ENCODE data around the gene MMP21.

Gene MMP21, protein sequence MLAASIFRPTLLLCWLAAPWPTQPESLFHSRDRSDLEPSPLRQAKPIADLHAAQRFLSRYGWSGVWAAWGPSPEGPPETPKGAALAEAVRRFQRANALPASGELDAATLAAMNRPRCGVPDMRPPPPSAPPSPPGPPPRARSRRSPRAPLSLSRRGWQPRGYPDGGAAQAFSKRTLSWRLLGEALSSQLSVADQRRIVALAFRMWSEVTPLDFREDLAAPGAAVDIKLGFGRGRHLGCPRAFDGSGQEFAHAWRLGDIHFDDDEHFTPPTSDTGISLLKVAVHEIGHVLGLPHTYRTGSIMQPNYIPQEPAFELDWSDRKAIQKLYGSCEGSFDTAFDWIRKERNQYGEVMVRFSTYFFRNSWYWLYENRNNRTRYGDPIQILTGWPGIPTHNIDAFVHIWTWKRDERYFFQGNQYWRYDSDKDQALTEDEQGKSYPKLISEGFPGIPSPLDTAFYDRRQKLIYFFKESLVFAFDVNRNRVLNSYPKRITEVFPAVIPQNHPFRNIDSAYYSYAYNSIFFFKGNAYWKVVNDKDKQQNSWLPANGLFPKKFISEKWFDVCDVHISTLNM

DNA sequence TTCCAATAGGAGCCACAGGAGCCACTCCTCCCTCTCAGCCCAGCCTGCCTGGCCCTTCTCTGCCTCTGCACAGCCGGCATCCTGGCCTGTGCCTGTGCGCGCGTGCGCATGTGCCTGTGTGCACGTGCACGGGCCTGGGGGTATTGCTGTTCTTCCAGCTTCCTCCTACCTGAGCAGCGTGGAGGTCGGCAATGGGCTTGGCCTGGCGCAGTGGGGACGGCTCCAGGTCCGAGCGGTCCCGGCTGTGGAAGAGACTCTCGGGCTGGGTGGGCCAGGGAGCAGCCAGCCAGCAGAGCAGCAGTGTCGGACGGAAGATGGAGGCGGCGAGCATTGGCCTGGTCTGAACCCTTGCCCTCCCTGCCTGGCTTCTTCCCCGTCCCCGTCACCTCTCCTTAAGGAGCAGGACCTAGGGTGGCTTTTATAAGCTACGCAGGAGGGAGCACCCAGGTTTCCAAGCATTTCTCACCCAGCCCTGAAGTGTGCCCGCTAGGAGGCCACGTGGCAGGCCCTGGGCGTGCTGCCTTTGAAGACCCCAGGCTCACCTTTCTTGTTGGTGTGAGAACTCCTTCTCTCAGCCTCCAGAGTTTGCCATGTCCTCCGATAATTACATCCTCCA is at the start of gene MMP21:
Gene MMP21 (minus strand): TSS at position 331 of the 616 bp plus-strand sequence. CDS start 0 bp downstream, at position 331.
- DNase-seq (ENCODE audit: low spot score): no peak

DNA sequence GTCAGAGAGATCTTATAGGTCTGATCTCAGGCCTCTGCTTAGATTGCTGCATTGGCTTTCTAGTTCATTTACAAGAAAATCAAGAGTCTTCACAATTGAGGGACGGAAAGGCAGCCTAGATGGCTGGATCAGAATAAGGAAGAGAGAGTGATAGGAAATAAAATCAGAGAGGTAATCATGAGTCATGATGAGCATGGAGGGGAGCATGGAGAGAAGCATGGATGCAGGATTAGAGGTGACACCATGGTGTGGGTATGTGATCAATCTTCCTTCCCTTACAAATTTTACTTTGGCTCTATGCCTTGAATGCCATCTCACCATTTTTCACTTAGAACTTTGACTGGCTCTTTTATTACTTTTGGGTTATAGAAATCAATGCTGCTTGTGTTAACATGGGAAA is 49.1 kb upstream of the MMP21 start:
- DNase-seq (ENCODE audit: low spot score): no peak

DNA sequence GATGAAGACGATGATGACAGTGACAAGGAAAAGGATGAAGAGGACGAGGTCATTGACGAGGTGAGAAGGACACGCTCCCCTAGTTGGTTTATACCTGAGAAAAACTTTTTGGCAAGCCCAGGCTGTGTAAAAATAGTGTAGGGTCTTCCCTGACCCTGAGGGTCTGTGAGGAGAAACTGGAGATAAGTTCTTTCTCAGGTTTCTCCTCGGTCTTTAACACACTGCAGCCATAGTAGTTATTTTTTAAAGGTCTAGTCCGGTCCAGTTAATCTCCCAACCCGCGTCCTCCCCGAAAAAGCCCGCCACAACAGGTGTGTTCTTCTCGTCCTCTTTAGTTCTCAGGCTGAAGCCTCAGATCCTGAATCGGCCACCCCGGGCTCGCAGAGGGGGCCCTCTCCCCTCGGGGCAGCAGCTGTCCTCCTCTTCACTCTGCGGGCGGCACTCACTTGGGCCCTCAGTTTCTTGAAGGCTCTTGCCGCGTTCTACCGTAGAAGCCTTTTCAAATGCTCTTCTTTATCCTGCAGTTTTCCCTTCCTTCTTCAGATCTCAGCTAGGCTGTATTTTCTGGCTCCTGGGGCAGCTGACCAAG is 48.1 kb upstream of the MMP21 start:
- DNase-seq (ENCODE audit: low spot score): no peak

DNA sequence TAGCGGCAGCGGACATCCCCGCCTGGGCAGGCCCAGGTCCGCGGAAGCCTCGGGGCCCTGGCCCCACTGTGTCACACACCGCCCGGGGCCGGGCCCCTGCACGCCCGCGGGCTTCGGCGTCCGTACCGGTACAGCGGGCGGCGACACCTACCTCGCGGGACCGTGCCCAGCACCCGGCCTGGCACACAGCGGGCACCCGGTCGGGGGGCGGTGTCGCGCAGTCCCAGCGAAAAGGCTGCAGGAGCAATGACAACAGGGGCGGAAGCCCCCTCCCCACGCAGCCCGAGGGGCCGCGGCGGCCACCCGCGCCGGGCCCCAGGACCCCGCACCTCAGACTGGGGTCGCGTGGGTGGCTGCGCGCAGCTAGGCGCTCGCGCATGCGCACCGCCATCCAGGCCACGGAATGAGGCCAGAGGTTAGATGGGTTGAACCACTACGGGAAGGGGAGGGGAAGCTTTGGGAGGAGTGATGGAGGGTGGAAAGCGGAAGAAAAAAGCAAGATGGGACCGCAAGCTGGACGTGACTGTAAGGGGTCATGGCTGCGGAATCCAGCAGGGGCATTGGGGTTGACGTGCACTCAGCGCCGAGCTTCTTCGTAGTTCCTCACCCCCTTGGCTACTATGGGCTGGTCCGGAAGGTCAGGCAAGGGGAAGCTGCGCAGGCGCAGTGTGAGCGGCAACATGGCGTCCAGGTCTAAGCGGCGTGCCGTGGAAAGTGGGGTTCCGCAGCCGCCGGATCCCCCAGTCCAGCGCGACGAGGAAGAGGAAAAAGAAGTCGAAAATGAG is 47.4 kb upstream of the MMP21 start, which contains the start of the genes BCCIP and UROS:
Gene BCCIP (plus strand): TSS at position 669 of the 785 bp plus-strand sequence. CDS start 12 bp downstream, at position 681.
Gene UROS (minus strand): TSS at position 381 of the 785 bp plus-strand sequence. CDS start 6,759 bp downstream, outside the sequence.
- peak; percentile 98 for DNase-seq (ENCODE audit: low spot score)

DNA sequence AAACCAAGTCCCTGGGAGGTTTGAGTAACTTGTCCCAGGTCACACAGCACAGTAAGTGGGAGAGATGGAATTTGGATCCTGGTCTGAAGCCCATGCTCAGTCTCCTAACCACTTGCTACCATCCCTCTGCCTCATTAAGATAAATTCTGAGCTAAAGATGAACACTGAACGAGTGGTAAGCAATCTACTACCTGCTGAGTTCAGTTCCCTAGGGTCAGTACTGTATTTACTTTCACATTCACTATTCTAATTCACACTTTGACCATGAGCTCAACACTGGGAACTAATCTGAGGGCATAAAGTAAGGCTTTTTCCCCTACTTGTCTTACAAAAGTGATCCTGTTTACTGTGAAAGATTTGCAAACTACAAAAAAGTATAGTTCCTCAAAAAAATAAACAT is 45.1 kb upstream of the MMP21 start:
- no peak for DNase-seq (ENCODE audit: low spot score)

DNA sequence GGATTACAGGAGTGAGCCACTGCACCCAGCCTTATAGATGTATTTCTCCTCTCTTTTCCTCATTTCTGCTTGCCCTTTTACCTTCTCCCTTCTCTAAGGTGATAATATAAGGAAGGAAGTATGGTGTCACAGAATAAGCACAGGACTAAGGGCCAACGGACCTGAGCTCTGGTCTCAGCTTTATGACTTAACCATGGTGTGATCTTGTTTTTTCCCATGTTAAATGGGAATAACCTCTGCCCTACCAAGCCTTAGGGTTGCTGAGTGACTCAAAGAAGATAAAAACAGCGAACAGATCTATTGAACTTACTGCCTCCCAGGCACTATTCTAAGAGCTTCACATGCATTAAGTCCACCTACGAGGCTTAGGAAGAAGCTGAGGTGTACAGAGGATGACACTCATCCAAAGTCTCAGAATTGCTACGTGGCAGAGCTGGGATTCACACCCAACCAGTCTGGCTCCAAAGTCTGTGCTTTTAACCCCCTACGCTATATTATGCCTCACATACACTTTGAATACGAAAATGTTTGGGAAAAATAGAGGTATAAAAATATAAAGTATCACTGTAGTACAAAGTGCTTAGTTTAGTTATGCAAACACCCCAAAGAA is 41.8 kb upstream of the MMP21 start:
- no peak for DNase-seq (ENCODE audit: low spot score)

DNA sequence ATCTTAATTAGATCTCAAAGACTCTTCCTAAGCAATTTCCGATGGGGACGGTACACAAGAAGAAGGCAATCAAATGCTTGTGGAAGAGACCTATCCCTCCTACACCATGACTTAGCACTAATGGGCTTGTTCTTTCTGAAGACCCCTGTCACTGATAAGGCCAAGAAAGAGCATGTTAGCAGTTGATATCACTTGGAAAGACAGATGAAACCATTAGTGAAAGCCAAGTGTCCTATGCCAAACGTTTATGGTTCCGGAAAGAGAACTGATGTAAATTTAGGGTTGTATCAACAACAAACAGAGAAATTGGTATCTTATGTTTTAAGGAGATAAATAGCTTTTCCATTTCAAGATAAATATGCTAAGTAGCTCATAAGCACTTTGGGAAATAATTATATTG is 40.9 kb upstream of the MMP21 start:
- DNase-seq (ENCODE audit: low spot score): no peak

DNA sequence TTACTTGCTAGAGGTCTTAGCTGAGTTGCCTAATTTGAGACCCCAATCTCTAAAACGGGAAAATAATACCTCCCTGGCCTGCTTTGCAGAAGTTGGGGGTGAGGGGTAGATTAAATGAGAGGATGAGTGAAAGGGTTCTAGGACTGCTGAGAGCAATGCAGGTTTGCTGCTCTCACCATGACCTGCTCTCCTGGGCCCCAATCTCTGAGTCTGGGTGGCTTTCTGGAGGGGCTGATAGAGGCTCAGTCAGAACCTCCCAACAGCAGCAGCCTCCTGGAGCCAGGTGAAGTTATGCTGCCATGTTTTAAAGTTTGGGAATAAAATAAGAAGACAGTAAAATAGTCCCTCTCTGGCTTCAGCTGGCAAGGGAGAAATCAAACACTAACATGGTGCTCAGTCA is 40.1 kb upstream of the MMP21 start:
- no peak for DNase-seq (ENCODE audit: low spot score)

DNA sequence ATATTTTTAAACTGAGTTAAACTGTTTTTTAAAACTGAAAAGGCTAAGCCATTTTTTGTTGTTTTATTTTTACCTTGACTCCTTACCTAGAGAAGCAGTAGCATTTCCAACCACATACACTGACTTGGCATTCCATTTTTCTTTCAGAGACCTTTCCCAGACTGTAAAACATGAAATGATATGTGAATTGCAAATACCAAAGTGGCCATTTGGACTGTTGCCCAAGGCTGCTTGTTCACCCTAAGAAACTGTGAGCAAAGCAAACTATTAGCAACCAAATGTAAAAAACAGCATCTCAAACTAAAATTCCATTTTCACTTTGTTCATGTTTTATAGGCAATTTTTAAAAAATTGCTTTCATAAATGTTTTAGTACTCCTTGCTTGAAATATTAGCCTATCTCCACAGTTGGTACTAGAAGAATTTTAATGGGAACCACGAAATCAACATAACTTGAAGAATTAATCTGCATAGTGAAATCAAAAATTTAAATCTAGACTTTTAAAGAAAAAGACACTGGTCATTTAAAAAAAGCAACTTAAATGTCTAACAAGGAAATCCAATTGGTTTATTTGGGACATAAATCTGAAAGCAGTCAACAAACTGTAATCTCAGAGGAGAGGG is 36.6 kb upstream of the MMP21 start:
- DNase-seq (ENCODE audit: low spot score): no peak

DNA sequence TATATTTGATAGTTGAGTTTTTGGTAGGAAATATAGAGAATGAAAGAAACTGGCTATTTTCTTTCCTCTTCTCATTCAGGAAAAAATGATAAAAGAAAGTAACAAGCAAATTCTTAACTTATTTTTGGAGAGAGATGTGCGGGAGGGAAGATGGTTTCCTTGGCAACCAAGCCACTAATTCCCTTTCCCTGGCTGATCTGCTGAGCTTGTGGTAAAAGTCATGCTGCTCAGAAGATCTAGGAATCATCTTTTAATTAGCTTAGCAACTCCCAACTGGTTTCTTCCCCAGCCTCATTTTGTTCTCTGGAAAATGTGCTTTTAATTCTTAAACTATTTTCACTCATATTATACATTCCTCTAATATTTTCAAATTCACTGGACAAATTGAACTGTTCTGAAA is 35.6 kb upstream of the MMP21 start:
- no peak for DNase-seq (ENCODE audit: low spot score)

DNA sequence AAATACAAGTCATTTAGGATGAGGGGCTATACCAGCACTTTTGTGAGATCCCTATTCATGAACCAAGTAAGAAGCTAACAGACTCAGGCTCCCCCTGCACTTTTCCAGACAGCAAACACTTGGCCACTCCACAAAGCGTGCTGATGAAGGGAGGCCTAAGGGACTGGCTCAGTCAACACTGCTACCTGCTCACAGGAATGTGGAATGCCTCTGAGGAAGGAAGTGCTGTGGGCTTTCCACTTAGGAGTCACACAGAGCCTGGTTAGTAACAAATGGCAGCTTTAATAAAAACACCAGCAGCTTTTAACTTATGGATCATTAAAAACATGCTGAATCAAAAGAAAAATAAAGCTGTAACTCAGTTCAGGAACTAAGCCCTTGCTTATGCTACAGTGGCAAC is 32.4 kb upstream of the MMP21 start:
- no peak for DNase-seq (ENCODE audit: low spot score)

DNA sequence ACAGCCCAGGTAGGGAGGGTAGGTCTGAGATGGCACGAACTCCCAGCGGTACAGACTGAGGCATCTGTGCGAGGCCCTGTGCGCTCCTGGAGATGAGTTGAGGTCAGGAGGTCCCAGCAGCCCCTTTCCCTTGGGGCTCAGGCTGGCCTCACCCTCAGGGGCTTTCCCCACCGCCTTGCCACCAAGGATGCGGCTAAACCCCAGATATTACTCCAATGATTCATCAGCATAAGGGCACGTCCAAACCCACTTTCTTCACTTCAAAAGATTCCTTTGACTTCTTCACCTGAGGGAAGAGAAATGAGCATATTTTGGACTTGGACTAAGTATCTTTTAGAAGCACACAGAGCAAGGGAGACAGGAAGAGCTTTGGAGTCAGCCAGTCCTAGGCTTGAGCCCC is 27.1 kb upstream of the MMP21 start:
- no peak for DNase-seq (ENCODE audit: low spot score)

DNA sequence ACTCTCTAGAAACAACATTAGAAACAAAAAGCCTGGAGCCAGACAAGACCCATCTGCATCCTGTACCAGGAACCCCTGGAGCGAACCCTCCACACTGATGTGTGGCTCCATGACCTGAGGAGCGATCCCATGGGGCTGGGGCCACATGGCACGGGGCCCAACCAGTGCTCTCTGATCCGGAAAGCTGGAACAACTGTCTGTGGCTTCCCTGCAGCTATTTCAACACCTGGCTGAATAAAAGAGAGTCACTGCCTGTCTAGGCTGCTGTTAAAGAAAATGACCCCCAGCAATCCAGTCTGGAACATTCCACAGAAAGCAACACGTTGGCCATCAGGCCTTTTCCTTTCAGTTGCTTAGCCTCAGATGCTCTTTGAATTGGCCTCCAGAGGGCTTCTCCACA is 26.5 kb upstream of the MMP21 start:
- DNase-seq (ENCODE audit: low spot score): no peak

DNA sequence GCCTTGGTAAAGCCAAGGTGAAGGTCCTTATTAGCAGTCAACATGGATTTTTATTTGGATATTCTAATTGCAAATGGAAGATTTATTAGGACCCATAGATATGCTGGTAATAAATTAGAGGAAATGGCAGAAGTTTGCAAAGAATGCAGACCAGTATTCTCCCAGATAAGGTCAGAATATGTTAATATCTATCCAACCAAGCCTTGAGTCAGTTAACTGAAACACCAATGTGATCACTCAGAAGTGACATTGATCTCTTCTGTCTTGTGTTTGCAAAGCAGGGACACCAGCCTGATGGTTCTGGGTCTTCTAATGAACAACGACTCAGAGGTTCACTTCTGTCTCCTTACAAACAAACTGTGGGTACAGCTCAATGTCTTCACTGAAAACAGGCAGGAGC is 26.0 kb upstream of the MMP21 start:
- DNase-seq (ENCODE audit: low spot score): no peak

DNA sequence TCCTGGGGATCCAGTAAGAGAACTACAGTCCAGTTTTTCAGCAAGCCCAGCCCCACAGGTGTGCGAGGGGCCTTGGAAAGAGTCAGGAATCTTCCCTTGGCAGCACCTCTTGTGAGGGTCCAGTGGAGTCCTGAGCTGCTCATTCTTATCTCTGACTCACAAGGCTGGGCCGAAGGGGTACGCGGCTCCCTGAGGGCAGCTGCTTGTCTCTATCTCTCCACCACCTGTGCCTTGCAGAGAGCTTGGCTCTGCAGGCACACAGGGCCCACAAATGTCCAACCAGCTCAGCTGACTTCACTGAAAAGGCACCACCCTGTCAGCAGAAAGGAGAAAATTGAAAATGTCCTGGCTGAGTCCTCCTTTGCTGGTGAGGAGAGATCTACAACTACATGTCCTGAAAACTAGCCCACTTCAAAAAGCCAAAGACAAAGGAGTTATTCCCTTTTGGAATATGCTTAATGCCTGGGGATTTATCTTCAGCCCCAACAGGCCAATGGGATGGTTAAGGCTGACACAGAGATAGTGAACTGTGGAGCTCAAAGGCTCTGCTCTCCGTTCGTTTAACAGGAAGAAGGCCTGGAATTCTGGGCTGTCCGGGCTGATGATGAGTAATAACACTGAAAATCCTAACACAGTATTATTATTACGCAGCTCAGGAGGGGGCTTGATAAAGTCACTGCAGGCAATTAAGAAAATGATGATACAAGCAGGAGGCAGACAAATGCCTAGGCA is 24.0 kb upstream of the MMP21 start:
- no peak for DNase-seq (ENCODE audit: low spot score)

DNA sequence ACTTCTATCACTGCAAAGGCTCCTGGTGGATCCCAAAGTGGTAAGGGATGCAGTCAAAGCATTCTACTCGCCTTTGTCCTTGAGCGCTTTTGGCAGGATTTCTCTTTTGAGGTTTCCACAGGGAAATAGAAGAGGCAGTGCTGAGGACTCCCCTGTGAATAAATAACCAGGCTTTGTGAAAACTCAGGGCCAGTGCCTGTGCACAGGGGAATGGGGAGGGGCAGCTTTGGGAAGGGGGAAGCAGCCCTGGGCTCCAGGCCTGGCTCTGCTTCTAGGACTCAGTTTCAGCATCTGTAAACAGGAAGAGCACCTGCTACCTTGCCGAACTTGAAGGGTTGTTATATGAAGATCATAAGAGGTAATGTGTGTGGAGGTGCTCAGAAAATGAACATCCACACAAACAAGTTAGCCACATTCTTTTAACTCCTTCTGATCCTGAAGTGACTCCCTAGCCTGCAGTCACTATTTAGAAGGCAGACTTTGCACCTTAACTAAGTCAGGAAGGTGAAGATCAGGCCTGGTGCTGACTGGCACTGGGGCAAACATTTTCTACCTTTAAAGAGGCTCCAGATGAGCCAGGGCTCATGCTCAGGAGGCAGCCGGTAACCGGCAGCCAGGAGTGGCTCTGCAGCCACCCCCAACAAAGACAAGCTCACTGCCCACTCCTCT is 22.5 kb upstream of the MMP21 start:
- no peak for DNase-seq (ENCODE audit: low spot score)

DNA sequence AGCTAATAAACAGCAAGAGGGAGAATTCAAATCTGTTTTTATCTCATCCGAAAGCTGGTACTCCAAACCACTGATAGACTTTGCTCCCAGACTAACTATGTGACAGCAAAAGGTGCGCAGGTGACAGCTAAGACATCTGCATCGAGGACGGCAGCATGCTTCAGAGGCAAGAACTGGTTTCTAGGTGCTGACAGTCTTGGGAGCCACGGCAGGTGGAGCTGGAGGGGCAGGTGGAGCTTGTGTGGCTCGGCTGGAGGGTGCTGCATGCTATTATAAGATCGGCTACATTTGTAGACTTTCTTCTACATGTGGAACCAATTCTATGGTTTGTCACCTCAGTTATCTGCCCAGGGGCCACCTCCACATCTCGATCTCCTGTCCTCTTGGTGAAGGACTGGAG is 21.8 kb upstream of the MMP21 start:
- DNase-seq (ENCODE audit: low spot score): no peak

DNA sequence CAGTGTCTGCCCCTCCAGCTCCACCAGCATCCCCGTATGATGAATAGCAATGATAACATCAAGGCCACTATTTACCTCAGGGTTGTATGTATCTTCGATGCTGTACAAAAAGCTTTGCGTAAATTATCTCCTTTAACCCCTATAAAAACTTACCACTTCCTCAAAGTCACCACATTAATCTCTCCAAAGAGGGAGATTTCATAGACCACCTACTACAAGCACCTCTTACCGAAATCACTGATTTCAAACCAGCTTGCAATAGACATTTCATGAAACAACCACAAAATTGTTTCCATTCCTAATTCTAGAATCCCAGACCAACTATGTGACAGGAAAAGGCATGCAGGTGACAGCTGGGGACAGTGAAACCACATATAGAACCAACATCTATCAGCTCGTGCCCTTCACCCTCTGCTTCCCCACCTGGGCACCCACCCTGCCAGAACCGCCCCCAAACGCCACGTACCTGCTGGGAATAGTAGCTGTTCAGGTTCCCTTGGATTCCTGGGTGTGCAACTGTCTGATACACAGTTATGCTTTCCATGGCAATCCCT is 20.1 kb upstream of the MMP21 start:
- DNase-seq (ENCODE audit: low spot score): no peak

DNA sequence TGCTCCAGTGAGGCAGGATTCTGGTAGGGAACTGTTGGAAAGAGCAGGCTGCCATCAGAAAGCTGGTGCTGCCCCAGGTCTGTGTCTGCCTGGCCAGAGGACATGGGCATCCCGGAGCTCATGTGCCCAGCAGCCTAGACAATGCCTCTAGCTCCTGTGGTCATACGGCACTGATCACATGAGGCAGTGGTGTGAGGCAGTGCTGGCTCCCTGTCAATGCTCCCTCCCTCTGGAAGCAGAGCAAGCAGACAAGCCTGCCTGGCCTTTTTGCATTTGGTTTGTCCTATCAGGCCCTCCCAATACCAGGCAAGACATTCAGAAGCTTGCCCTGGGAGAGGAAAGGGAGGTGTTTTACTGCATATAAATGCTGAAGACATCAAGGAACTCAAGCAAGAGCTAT is 19.5 kb upstream of the MMP21 start:
- no peak for DNase-seq (ENCODE audit: low spot score)
